C4-2B (cell line): ENCODE results near the gene CDKN2B-AS1.

Source experiments
- CTCF ChIP-seq: fragments of 450-650 bp; conservative IDR thresholded peaks from 2 replicates; pipeline ENCODE4 v1.5.1; 2017; ENCODE audit warnings: mild to moderate bottlenecking
- ZFX ChIP-seq: fragments of 450-650 bp; IDR thresholded peaks from 2 replicates; pipeline ENCODE4 v1.6.1; 2017

- no peak for TF ChIP-seq ZFX
- TF ChIP-seq CTCF = no peak
Observed at GRCh38 chr9:21967169-21967568, 27.4 kb upstream of the CDKN2B-AS1 start.
